Activated T-cell treated with anti-CD3 and anti-CD28 coated beads, Interleukin-2, amount 50 U/mL, for 24 hours (primary cell): ENCODE measurements around the gene TECPR1.

Experiments used
- DNase-seq: peaks from one replicate; pipeline ENCODE4 v3.0.0-alpha.2; 2020
- H3K27ac Mint-ChIP-seq: 2 replicates; pipeline ENCODE4 v1.8.0; 2020; ENCODE audit warnings: mild to moderate bottlenecking, mixed read lengths
- H3K27me3 Mint-ChIP-seq: 2 replicates; pipeline ENCODE4 v1.8.0; 2020; ENCODE audit warnings: mixed read lengths
- H3K36me3 Mint-ChIP-seq: 2 replicates; pipeline ENCODE4 v1.8.0; 2020; ENCODE audit warnings: low read depth, mixed read lengths
- H3K4me1 Mint-ChIP-seq: 2 replicates; pipeline ENCODE4 v1.8.0; 2020; ENCODE audit warnings: low read depth, mixed read lengths
- H3K4me3 Mint-ChIP-seq: 2 replicates; pipeline ENCODE4 v1.8.0; 2020; ENCODE audit warnings: mild to moderate bottlenecking, moderate library complexity, mixed read lengths
- H3K9me3 Mint-ChIP-seq: 2 replicates; pipeline ENCODE4 v1.8.0; 2020; ENCODE audit warnings: mixed read lengths

TECPR1 gene

GRCh38 chr7:98193474-98194180 is 58.4 kb downstream of the TECPR1 start:
- no peak for DNase-seq
- Mint-ChIP-seq H3K4me1 (peaks cover 10% of the 10 kb centered on the region), H3K4me3 (no peak overlapping the region), H3K27me3 (no peaks in the 10 kb centered on the region), H3K9me3 (no peaks in the 10 kb centered on the region), H3K36me3 (peaks cover 89% of the 10 kb centered on the region), H3K27ac (no peak overlapping the region)

- Mint-ChIP-seq H3K36me3 (peaks cover 88% of the 10 kb centered on the region), H3K27me3 (no peaks in the 10 kb centered on the region), H3K4me3 (no peak overlapping the region)
Observed at GRCh38 chr7:98192781-98193457, 59.1 kb downstream of the TECPR1 start.

GRCh38 chr7:98191668-98192431 is 60.2 kb downstream of the TECPR1 start:
- Mint-ChIP-seq H3K9me3 (no peaks in the 10 kb centered on the region), H3K36me3 (peaks cover 87% of the 10 kb centered on the region), H3K27ac (no peak overlapping the region), H3K27me3 (no peaks in the 10 kb centered on the region), H3K4me1 (peaks cover 6% of the 10 kb centered on the region), H3K4me3 (no peak overlapping the region)
- no peak for DNase-seq

More at GRCh38 chr7:98192781-98193457, 59.1 kb downstream of the TECPR1 start:
- Mint-ChIP-seq H3K9me3 (no peaks in the 10 kb centered on the region), H3K27ac (peak overlapping the region; percentile 15), H3K4me1 (peaks cover 10% of the 10 kb centered on the region)
- DNase-seq, result no peak

- H3K9me3 Mint-ChIP-seq, result no peaks in the 10 kb centered on the region
- H3K27me3 Mint-ChIP-seq, result no peaks in the 10 kb centered on the region
- H3K36me3 Mint-ChIP-seq, result peaks cover 84% of the 10 kb centered on the region
- DNase-seq, result no peak
- H3K4me3 Mint-ChIP-seq, result no peak overlapping the region
- no peak overlapping the region for H3K27ac Mint-ChIP-seq
- no peaks in the 10 kb centered on the region for H3K4me1 Mint-ChIP-seq
Observed at GRCh38 chr7:98189559-98189958, 62.5 kb downstream of the TECPR1 start.

GRCh38 chr7:98187138-98187502 is 64.9 kb downstream of the TECPR1 start:
- Mint-ChIP-seq H3K36me3 (peaks cover 64% of the 10 kb centered on the region), H3K4me1 (no peaks in the 10 kb centered on the region), H3K27ac (no peak overlapping the region), H3K27me3 (no peaks in the 10 kb centered on the region), H3K9me3 (no peaks in the 10 kb centered on the region), H3K4me3 (no peak overlapping the region)
- DNase-seq, result no peak

- peaks cover 63% of the 10 kb centered on the region for H3K36me3 Mint-ChIP-seq
- H3K27me3 Mint-ChIP-seq, result no peaks in the 10 kb centered on the region
- H3K9me3 Mint-ChIP-seq, result no peaks in the 10 kb centered on the region
- H3K4me1 Mint-ChIP-seq, result no peaks in the 10 kb centered on the region
- DNase-seq, result no peak
- H3K4me3 Mint-ChIP-seq, result no peak overlapping the region
- no peak overlapping the region for H3K27ac Mint-ChIP-seq
Observed at GRCh38 chr7:98186452-98187137, 65.4 kb downstream of the TECPR1 start.

GRCh38 chr7:98185101-98185500 is 66.9 kb downstream of the TECPR1 start:
- Mint-ChIP-seq H3K9me3 (no peaks in the 10 kb centered on the region), H3K36me3 (peaks cover 60% of the 10 kb centered on the region), H3K4me1 (no peaks in the 10 kb centered on the region), H3K4me3 (no peak overlapping the region), H3K27me3 (no peaks in the 10 kb centered on the region), H3K27ac (no peak overlapping the region)
- no peak for DNase-seq

- DNase-seq, result no peak
- Mint-ChIP-seq H3K27ac (no peak overlapping the region), H3K36me3 (peaks cover 51% of the 10 kb centered on the region), H3K9me3 (no peaks in the 10 kb centered on the region), H3K4me3 (no peak overlapping the region), H3K4me1 (no peaks in the 10 kb centered on the region), H3K27me3 (no peaks in the 10 kb centered on the region)
Observed at GRCh38 chr7:98180751-98181150, 71.3 kb downstream of the TECPR1 start.

- Mint-ChIP-seq H3K27me3 (no peaks in the 10 kb centered on the region), H3K4me1 (no peaks in the 10 kb centered on the region), H3K36me3 (peaks cover 60% of the 10 kb centered on the region), H3K9me3 (no peaks in the 10 kb centered on the region), H3K4me3 (no peak overlapping the region), H3K27ac (no peak overlapping the region)
- no peak for DNase-seq
Observed at GRCh38 chr7:98178762-98179490, 73.1 kb downstream of the TECPR1 start.

GRCh38 chr7:98178321-98178720 is 73.7 kb downstream of the TECPR1 start:
- H3K36me3 Mint-ChIP-seq, result peaks cover 61% of the 10 kb centered on the region
- H3K27me3 Mint-ChIP-seq, result no peaks in the 10 kb centered on the region
- no peak overlapping the region for H3K27ac Mint-ChIP-seq

GRCh38 chr7:98177553-98177952 is 74.5 kb downstream of the TECPR1 start:
- H3K4me1 Mint-ChIP-seq, result no peaks in the 10 kb centered on the region
- no peak overlapping the region for H3K4me3 Mint-ChIP-seq
- peaks cover 61% of the 10 kb centered on the region for H3K36me3 Mint-ChIP-seq
- no peak for DNase-seq
- no peaks in the 10 kb centered on the region for H3K9me3 Mint-ChIP-seq
- no peaks in the 10 kb centered on the region for H3K27me3 Mint-ChIP-seq
- H3K27ac Mint-ChIP-seq, result no peak overlapping the region

More at GRCh38 chr7:98178321-98178720, 73.7 kb downstream of the TECPR1 start:
- Mint-ChIP-seq H3K4me3 (no peak overlapping the region), H3K4me1 (no peaks in the 10 kb centered on the region), H3K9me3 (no peaks in the 10 kb centered on the region)
- no peak for DNase-seq

- Mint-ChIP-seq H3K27ac (no peak overlapping the region), H3K4me3 (no peak overlapping the region), H3K27me3 (no peaks in the 10 kb centered on the region), H3K4me1 (no peaks in the 10 kb centered on the region), H3K9me3 (no peaks in the 10 kb centered on the region), H3K36me3 (peaks cover 67% of the 10 kb centered on the region)
- no peak for DNase-seq
Observed at GRCh38 chr7:98175260-98175940, 76.6 kb downstream of the TECPR1 start.

- no peak overlapping the region for H3K4me3 Mint-ChIP-seq
- peaks cover 69% of the 10 kb centered on the region for H3K36me3 Mint-ChIP-seq
- no peak overlapping the region for H3K27ac Mint-ChIP-seq
- DNase-seq, result no peak
- H3K27me3 Mint-ChIP-seq, result no peaks in the 10 kb centered on the region
- no peaks in the 10 kb centered on the region for H3K9me3 Mint-ChIP-seq
- H3K4me1 Mint-ChIP-seq, result no peaks in the 10 kb centered on the region
Observed at GRCh38 chr7:98174334-98175259, 77.4 kb downstream of the TECPR1 start.
